ENCODE measurements around the gene LPP. TPM values are rescaled to one million over a fixed set of nuclear protein-coding genes. Genes with fewer than 3 reads are reported as not detected.

Gene LPP
- total and polyA plus RNA-seq, 8 donors = 23.1 to 220 (median 26.7) TPM

- no peaks in the 10 kb centered on the region for H3K36me3 ChIP-seq
- H3K9me3 ChIP-seq = peaks cover 0 to 5% of the 10 kb centered on the region in 2 donors
- no peaks in the 10 kb centered on the region for H3K27me3 ChIP-seq
- H3K4me3 ChIP-seq = no peak overlapping the region
- intact Hi-C loops (cut with DNase I) = no loop called here
- peaks cover 6 to 14% of the 10 kb centered on the region in 2 donors for H3K4me1 ChIP-seq
- DNase-seq (no peak), ATAC-seq (no peak)
- TF ChIP-seq CTCF (IDR thresholded peaks at IDR 0.05) = no peak
- H3K27ac ChIP-seq = no peak overlapping the region
These were observed 647.4 kb downstream of the LPP start for GRCh38 chr3:188801393-188801792.

DNA sequence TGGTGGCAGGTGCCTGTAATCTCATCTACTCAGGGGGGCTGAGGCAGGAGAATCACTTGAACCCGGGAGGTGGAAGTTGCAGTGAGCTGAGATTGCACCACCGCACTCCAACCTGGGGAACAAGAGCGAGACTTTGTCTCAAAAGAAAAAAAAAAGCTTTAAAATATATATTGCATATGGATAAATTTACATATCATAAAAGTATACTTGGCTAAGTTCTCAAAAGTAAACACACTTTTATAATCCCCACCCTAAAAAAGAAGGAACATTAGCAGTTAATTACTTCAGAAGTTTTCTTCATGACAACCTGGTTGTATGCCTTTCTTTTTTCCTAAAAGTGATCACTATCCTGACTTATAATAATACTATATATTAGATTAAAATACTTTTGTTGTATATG is 648.7 kb downstream of the LPP start:
- ATAC-seq = no peak
- no peak for DNase-seq
- Histone ChIP-seq H3K4me1 (peaks cover 1 to 3% of the 10 kb centered on the region in 2 donors), H3K27ac (no peak overlapping the region), H3K9me3 (peaks cover 4 to 18% of the 10 kb centered on the region in 2 donors), H3K27me3 (no peaks in the 10 kb centered on the region), H3K36me3 (no peaks in the 10 kb centered on the region), H3K4me3 (no peak overlapping the region)
- no peak for TF ChIP-seq CTCF (IDR thresholded peaks at IDR 0.05)
- intact Hi-C loops (cut with DNase I) = no loop called here

- DNase-seq (no peak), ATAC-seq (no peak)
- intact Hi-C loops (cut with DNase I) = no loop called here
- TF ChIP-seq CTCF (IDR thresholded peaks at IDR 0.05) = no peak
- H3K36me3 ChIP-seq = no peaks in the 10 kb centered on the region
- peaks cover 4 to 34% of the 10 kb centered on the region in 2 donors for H3K9me3 ChIP-seq
- H3K27me3 ChIP-seq = no peaks in the 10 kb centered on the region
- no peak overlapping the region for H3K4me3 ChIP-seq
- H3K27ac ChIP-seq = no peak overlapping the region
- H3K4me1 ChIP-seq = no peaks in the 10 kb centered on the region
These were observed 653.0 kb downstream of the LPP start for GRCh38 chr3:188807006-188807405.

- ATAC-seq (no peak), DNase-seq (no peak)
- Histone ChIP-seq H3K27ac (no peak overlapping the region), H3K36me3 (no peaks in the 10 kb centered on the region), H3K27me3 (no peaks in the 10 kb centered on the region), H3K4me3 (no peak overlapping the region), H3K4me1 (peaks cover 4 to 10% of the 10 kb centered on the region in 2 donors), H3K9me3 (peaks cover 0 to 21% of the 10 kb centered on the region in 2 donors)
- intact Hi-C loops (cut with DNase I) = no loop called here
- no peak for TF ChIP-seq CTCF (IDR thresholded peaks at IDR 0.05)
These were observed 658.2 kb downstream of the LPP start for GRCh38 chr3:188812198-188812597.

GRCh38 chr3:188814581-188814980 is 660.6 kb downstream of the LPP start:
- intact Hi-C loops (cut with DNase I) = no loop called here
- no peak for TF ChIP-seq CTCF (IDR thresholded peaks at IDR 0.05)
- no peaks in the 10 kb centered on the region for H3K36me3 ChIP-seq
- H3K4me3 ChIP-seq = no peak overlapping the region
- no peak overlapping the region for H3K27ac ChIP-seq
- no peaks in the 10 kb centered on the region for H3K27me3 ChIP-seq
- DNase-seq = no peak
- ATAC-seq = no peak
- peaks cover 4 to 31% of the 10 kb centered on the region in 2 donors for H3K4me1 ChIP-seq
- no peaks in the 10 kb centered on the region for H3K9me3 ChIP-seq

All from left lung (tissue), 10 donors.